ENCODE results near the gene STAT3. TPM values are rescaled to one million over a fixed set of nuclear protein-coding genes. Genes with fewer than 3 reads are reported as not detected.
A peak's percentile ranks its signal among the peaks of the same experiment; 100 is the strongest.

The STAT3 gene
- total RNA-seq, 1 donor from 2014 or later: 68.0 TPM

- Mint-ChIP-seq H3K4me3 (ENCODE audit: unreplicated experiment) (no peak overlapping the region), H3K27ac (ENCODE audit: unreplicated experiment) (no peak overlapping the region), H3K9me3 (ENCODE audit: unreplicated experiment) (no peaks in the 10 kb centered on the region), H3K27me3 (ENCODE audit: unreplicated experiment) (peaks cover 7% of the 10 kb centered on the region), H3K4me1 (ENCODE audit: low read depth, unreplicated experiment) (no peaks in the 10 kb centered on the region), H3K36me3 (ENCODE audit: unreplicated experiment) (no peaks in the 10 kb centered on the region)
- TF ChIP-seq, protein P1, sequence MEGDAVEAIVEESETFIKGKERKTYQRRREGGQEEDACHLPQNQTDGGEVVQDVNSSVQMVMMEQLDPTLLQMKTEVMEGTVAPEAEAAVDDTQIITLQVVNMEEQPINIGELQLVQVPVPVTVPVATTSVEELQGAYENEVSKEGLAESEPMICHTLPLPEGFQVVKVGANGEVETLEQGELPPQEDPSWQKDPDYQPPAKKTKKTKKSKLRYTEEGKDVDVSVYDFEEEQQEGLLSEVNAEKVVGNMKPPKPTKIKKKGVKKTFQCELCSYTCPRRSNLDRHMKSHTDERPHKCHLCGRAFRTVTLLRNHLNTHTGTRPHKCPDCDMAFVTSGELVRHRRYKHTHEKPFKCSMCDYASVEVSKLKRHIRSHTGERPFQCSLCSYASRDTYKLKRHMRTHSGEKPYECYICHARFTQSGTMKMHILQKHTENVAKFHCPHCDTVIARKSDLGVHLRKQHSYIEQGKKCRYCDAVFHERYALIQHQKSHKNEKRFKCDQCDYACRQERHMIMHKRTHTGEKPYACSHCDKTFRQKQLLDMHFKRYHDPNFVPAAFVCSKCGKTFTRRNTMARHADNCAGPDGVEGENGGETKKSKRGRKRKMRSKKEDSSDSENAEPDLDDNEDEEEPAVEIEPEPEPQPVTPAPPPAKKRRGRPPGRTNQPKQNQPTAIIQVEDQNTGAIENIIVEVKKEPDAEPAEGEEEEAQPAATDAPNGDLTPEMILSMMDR (IDR thresholded peaks at IDR 0.05; ENCODE audit: partially characterized antibody, unreplicated experiment): peak; percentile 64
- peak; percentile 42 for DNase-seq
These were observed 40.1 kb upstream of the STAT3 start for GRCh38 chr17:42428141-42428944.

DNA sequence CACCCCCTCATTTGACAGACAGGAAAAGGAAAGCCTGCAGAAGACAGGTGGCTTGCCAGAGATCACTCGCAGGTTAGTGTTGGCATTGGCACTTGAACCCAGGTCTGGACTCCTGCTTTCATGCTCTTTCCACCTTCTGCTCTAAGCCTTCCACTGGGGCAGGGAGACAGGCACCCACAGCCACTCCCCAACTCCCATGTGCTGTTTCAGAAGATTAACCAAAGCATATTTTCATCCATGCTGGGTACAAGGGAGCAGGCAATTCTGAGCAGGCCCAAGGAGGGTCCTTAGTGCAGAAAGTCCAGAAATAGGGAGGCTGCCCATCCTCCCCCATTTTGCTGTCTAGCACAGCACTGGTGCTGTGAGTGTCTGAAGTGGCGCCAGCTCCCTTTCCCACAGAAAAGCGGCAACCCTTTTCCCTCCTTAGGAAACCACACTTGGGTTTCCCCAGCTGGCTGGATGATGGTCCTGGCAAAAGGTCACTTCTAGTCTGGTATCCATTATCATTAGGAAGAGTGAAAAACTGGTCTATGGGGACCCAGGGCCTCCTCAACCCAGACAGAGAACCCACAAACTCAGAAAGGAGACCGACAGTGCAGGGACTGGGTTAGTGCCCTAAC lies 36.9 kb upstream of the STAT3 start:
- Mint-ChIP-seq H3K9me3 (ENCODE audit: unreplicated experiment) (no peaks in the 10 kb centered on the region), H3K27ac (ENCODE audit: unreplicated experiment) (no peak overlapping the region), H3K4me1 (ENCODE audit: low read depth, unreplicated experiment) (peaks cover 6% of the 10 kb centered on the region), H3K4me3 (ENCODE audit: unreplicated experiment) (no peak overlapping the region), H3K36me3 (ENCODE audit: unreplicated experiment) (no peaks in the 10 kb centered on the region), H3K27me3 (ENCODE audit: unreplicated experiment) (peaks cover 16% of the 10 kb centered on the region)
- TF ChIP-seq, protein P1 (IDR thresholded peaks at IDR 0.05; ENCODE audit: partially characterized antibody, unreplicated experiment): no peak
- DNase-seq: no peak

GRCh38 chr17:42423766-42424165 lies 35.5 kb upstream of the STAT3 start:
- Mint-ChIP-seq H3K9me3 (ENCODE audit: unreplicated experiment) (peaks cover 1% of the 10 kb centered on the region), H3K36me3 (ENCODE audit: unreplicated experiment) (no peaks in the 10 kb centered on the region)

GRCh38 chr17:42422958-42423712 lies 34.9 kb upstream of the STAT3 start, which contains the start of gene CAVIN1:
CAVIN1 (minus strand) TSS chr17:42423256; CDS start chr17:42423097, 159 bp downstream.
- peak; percentile 41 for DNase-seq
- Mint-ChIP-seq H3K36me3 (ENCODE audit: unreplicated experiment) (no peaks in the 10 kb centered on the region), H3K4me3 (ENCODE audit: unreplicated experiment) (peak within 1 kb of the TSS; percentile 82), H3K4me1 (ENCODE audit: low read depth, unreplicated experiment) (peaks cover 8% of the 10 kb centered on the region), H3K27ac (ENCODE audit: unreplicated experiment) (no peak within 1 kb of the TSS), H3K27me3 (ENCODE audit: unreplicated experiment) (peaks cover 21% of the 10 kb centered on the region), H3K9me3 (ENCODE audit: unreplicated experiment) (peaks cover 1% of the 10 kb centered on the region)
- TF ChIP-seq, protein P1 (IDR thresholded peaks at IDR 0.05; ENCODE audit: partially characterized antibody, unreplicated experiment): no peak

More at GRCh38 chr17:42423766-42424165, 35.5 kb upstream of the STAT3 start:
- Mint-ChIP-seq H3K4me3 (ENCODE audit: unreplicated experiment) (no peak overlapping the region), H3K4me1 (ENCODE audit: low read depth, unreplicated experiment) (peaks cover 8% of the 10 kb centered on the region), H3K27me3 (ENCODE audit: unreplicated experiment) (peaks cover 21% of the 10 kb centered on the region), H3K27ac (ENCODE audit: unreplicated experiment) (no peak overlapping the region)
- DNase-seq: no peak
- TF ChIP-seq, protein P1 (IDR thresholded peaks at IDR 0.05; ENCODE audit: partially characterized antibody, unreplicated experiment): no peak

Data from glutamatergic neuron (in vitro differentiated cells).